Stimulated activated CD4-positive, alpha-beta T cell treated with anti-CD3 and anti-CD28 coated beads, Interleukin-12 subunit alpha, Interleukin-12 subunit beta, amount 100 ng/mL, for 24 hours (primary cell): ENCODE results near the gene SRRT.
A peak's percentile ranks its signal among the peaks of the same experiment; 100 is the strongest.
"Not testable (repeated sequence)": the region's sequence is repeated elsewhere in the genome, so short reads cannot be mapped to it uniquely, and the experiment has no call there.

Experiments
- DNase-seq, 2 experiments: peaks; one replicate each; pipeline ENCODE4 v3.0.0-alpha.2; 2020; ENCODE audit warnings: low read depth in 2 of 2

Gene SRRT

GRCh38 chr7:100893910-100894721 lies 19.2 kb downstream of the SRRT start:
- no peak for DNase-seq

DNA sequence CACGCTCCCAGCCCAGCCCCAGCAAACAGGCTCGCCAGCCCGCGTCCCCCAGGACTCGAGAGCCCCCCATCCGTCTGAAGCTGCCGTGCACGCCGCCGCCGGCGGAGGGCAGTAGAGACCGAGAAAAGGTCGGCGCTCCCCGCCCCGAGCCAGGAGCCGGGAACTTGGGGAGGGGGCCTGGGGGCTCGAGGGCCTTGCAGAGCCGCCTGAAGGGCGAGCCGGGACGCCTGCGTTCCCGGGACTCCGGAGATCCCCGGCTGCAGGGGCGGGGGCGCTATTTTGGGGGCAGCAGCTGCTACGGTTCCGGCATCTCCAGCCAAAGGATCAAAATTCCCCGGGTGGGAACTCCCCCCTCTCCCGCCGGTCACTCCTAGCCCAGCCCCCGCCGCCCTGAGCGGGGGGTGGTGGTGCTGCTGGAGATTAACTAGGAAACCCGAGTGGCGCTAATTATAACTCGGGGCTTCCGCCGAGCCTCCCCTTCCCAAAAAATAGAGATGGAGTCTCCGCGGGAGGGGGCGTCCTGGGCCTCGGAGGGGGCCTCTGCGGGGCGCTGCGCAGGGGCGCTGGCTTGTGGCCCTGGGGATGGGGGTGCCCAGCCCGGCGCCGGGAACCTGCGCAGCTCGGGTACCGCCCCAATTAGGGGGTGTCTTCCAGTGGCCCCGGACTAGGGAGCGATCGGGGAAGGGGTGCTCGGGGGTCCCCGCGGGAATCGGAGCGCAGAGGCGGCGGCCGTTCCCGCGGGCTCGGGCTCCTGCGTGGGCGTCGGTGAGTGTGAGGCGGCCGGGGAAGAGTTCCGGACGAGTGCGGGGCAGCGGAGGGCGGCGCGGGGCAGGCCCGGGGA lies 20.2 kb downstream of the SRRT start:
- DNase-seq, result no peak

GRCh38 chr7:100895701-100895955 lies 20.7 kb downstream of the SRRT start, which contains the start of gene ACHE:
ACHE (minus strand) TSS chr7:100895888; CDS start chr7:100894232, 1,656 bp downstream.
- DNase-seq, result no peak

GRCh38 chr7:100895956-100896731 lies 21.2 kb downstream of the SRRT start:
- no peak for DNase-seq

- peak; percentile 48 to 62 for DNase-seq
These were observed 22.1 kb downstream of the SRRT start for GRCh38 chr7:100896732-100897608.

DNA sequence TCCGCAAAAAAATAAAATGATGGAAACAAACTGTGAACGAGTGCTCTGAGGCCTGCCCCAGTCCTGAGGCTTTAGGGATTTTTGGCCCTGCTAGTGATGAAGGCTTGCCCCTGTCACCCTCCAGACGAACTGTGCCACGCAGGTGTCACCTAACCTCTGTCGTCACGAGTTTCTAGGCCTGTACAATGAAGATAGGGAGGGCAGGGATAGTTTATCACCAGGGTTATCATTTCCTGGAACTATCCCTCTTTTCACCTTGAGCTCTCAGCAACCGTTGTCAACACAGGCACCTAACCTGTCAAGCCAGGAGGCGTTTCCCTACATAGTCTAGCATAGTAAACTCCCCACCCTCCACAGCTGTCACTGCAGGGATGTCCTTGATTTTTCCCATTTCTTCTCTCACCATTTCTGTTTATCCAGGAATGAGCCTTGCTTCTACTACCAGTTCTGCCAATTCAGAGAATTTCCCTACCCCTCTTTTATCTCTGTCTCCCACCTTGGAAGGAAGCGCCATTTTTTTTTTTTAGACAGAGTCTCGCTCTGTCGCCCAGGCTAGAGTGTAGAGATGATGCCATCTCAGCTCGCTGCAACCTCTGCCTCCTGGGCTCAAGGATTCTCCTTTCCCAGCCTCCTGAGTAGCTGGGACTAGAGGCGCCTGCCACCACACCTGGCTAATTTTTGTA lies 23.0 kb downstream of the SRRT start:
- DNase-seq, result no peak

DNA sequence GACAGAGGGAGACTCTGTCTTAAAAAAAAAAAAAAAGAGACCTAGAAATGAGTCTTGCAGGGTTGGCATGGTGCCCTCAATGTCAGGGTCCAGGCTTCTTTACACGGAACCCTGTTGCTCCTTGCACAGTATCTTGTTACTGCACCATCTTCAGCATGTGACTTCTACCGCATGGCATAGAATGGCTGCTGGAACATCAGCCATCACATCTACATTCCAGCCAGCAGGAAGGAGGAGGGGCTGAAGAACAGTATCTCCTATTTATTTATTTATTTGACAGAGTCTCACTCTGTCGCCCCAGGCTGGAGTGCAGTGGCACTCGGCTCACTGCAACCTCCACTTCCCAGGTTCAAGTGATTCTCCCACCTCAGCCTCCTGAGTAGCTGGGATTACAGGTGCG lies 24.5 kb downstream of the SRRT start:
- DNase-seq, result no peak

DNA sequence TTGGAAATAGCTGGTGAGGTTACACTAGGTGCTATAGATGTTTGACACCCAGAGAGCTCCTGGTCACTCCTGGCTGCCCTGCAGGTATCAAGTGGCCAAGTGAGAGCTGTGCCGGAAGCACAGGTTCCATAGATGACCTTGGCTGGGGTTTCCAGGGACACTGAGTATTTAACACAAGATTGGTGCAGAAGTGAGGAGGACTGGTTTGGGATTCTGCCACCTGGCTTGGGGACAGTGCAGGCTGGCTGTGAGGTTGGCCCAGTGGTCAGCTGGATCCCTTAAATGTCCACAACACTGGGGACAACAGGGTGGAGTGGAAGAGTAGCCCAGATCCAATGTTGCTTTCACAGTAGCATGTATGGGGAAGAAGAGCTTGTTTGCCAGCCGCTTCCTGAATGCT lies 26.1 kb downstream of the SRRT start:
- DNase-seq, result no peak

DNA sequence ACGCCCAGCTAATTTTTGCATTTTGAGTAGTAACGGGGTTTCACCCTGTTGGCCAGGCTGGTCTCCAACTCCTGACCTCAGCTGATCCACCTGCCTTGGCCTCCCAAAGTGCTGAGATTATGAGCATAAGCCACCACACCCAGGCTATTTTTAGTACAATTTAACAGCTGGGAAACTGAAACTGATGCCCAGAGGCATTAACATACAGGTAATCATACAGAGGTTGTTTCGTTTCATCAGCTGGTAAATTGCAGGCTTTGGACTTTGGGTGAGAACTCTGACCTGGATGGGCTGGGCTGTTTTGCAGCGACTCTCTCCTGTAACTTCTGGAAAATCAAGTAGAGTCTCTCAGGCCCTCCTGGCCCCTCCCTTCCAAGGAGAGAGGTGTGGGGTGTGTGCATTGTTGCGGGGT lies 27.0 kb downstream of the SRRT start:
- no peak for DNase-seq

DNA sequence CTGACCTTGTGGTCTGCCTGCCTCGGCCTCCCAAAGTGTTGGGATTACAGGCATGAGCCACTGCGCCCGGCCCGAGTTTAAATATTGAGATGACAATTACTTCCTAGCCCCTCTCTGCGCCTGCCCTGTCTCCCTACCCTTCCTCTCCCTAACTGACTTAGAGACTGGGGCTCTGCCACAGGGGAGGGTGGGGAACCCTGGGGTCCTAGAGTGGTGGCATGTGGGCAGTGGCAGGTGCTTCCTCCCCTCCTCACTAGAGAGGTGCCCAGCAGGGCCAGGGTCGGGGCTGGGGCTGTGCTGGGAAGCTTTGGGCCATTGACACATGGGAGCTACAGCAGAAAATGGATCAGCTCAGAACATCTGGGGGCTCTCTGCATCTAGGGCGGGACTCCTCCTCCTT lies 27.7 kb downstream of the SRRT start:
- DNase-seq, result no peak

DNA sequence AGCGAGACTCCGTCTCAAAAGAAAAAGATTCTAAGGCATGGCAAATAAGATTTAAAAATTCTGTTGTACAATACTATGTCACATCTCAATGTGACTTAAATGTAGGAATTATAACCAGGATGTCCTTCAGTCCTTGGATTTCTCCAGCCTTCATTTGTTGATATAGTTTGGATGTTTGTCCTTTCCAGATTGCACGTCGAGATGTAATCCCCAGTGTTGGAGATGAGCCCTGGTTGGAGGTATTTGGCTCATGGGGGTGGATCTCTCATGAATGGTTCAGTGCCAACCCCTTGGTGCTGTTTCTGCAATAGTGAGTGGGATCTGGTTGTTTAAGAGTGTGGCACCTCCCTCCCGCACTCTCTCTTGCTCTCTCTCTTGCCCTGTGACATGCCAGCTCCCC lies 33.6 kb downstream of the SRRT start:
- no peak for DNase-seq

GRCh38 chr7:100910443-100910842 lies 35.5 kb downstream of the SRRT start:
- not testable (repeated sequence) for DNase-seq

- no peak for DNase-seq
These were observed 36.6 kb downstream of the SRRT start for GRCh38 chr7:100911484-100911883.

DNA sequence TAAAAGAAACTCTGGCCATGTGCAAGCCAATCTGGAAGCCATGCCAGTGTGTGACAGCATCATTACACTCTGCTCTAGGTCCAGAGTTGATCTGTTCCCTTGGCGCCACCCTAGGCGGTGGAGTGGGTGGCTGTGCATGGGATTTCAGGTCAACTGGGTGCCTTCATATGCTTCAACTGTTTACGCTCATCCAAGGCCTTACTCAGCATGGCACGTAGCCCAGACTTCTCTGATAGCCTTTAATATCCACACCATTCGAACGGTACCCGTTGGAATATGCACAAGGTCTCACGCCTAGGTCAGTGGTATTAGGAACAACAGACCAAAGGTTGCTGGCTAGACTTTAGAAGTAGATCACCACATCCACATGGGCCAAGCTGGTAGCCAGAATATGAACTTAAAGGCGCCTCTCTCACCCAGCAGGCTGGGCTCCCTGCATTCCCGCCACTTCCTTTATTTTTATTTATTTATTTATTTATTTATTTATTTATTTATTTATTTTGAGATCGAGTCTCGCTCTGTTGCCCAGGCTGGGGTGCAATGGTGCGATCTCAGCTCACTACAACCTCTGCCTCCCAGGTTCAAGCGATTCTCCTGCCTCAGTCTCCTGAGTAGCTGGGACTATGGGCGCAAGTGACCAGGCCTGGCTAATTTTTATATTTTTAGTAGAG lies 39.4 kb downstream of the SRRT start:
- no peak for DNase-seq

DNA sequence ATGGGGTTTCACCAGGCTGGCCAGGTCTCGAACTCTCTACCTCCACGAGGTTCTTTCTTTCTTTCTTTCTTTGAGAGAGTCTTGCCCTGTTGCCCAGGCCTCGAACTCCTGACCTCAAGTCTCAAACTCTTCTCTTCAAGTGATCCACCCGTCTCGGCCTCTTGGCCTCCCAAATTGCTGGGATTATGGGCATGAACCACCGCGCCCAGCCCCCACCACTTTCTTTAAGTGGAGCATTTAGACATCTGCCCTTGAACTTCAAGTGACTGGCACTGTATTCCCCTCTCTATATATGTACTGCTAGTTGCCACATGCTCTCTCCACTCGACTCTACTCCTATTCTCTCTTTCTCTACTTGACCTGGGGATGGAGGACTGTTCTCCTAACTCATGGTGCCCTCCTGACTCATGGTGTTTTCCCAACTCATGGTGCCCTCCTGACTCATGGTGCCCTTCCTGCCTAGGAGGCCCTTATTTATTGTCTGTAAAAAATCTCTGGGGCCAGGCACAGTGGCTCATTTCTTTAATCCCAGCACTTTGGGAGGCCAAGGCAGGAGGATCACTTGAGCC lies 40.1 kb downstream of the SRRT start:
- no peak for DNase-seq

DNA sequence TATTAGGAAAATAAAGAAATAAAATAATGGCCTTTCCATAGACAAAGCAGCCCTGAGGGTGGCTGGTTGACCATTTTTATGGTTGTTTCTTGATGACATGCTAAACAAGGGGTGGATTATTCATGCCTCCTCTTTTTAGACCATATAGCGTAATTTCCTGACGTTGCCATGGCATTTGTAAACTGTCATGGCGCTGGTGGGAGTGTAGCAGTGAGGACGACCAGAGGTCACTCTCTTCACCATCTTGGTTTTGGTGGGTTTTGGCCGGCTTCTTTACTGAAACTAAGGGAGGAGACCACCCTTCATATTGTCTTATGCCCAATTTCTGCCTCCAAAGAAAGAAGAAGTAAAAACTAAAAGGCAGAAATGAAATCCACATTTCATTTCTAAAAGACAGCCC lies 44.4 kb downstream of the SRRT start:
- DNase-seq, result not testable (repeated sequence)

GRCh38 chr7:100919779-100920437 lies 45.0 kb downstream of the SRRT start:
- DNase-seq, result not testable (repeated sequence)

GRCh38 chr7:100921039-100921438 lies 46.1 kb downstream of the SRRT start:
- no peak for DNase-seq

GRCh38 chr7:100923616-100924015 lies 48.7 kb downstream of the SRRT start:
- not testable (repeated sequence) for DNase-seq
